Sigmoid colon (tissue), 7 donors: ENCODE results near the gene LPP. TPM values are rescaled to one million over a fixed set of nuclear protein-coding genes. Genes with fewer than 3 reads are reported as not detected.

Experiments
- DNase-seq: peaks from one replicate; pipeline ENCODE4 v3.0.0-alpha.2; 2019
- H3K27ac ChIP-seq, 4 donors: fragments of 200-600 bp; sonication (generic); one replicate each; pipeline ENCODE4 v1.5.1; 2016 to 2019; ENCODE audit warnings: mild to moderate bottlenecking in 1 of 4
- H3K27me3 ChIP-seq, 3 donors: fragments of 200-600 bp; sonication (generic); one replicate each; pipeline ENCODE4 v1.5.1; 2019; ENCODE audit warnings: mild to moderate bottlenecking in 1 of 3
- H3K36me3 ChIP-seq, 4 donors: fragments of 200-600 bp; sonication (generic); one replicate each; pipeline ENCODE4 v1.5.1; 2016 to 2019
- H3K4me1 ChIP-seq, 4 donors: fragments of 200-600 bp; sonication (generic); one replicate each; pipeline ENCODE4 v1.5.1; 2017 to 2019
- H3K4me3 ChIP-seq, 4 donors: fragments of 200-600 bp; sonication (generic); one replicate each; pipeline ENCODE4 v1.5.1; 2017 to 2019; ENCODE audit warnings: mild to moderate bottlenecking in 2 of 4, moderate library complexity in 1 of 4
- H3K9me3 ChIP-seq, 4 donors: fragments of 200-600 bp in 3 of 4; sonication (generic) in 3 of 4; one replicate each; pipeline versions ENCODE4 v1.5.1 to v1.6.1; 2013 to 2019
- EP300 ChIP-seq, 4 donors: sonication (generic); formaldehyde crosslinking; IDR thresholded peaks; one replicate each; pipeline ENCODE4 v1.6.1; 2017; ENCODE audit warnings: antibody characterized with exemption in 4 of 4
- POLR2A ChIP-seq, 2 donors: fragments of 450-650 bp; IDR thresholded peaks; one replicate each; pipeline ENCODE4 v1.6.1; 2016; ENCODE audit warnings: antibody characterized with exemption in 2 of 2, mild to moderate bottlenecking in 2 of 2, moderate library complexity in 2 of 2
- POLR2AphosphoS5 ChIP-seq, 4 donors: sonication (generic); formaldehyde crosslinking; IDR thresholded peaks; one replicate each; pipeline ENCODE4 v1.6.1; 2017; ENCODE audit warnings: antibody characterized with exemption in 4 of 4
- WGBS, 2 donors: extraction: QIAGEN DNeasy Blood & Tissue Kit; methylation state at CpG; one replicate each; pipeline ENCODE4 v1.1.7; 2013; 5-methylcytosine and 5-hydroxymethylcytosine counted together
- intact Hi-C: fragments of 100-400 bp; cut with DNase I; formaldehyde crosslinking; loops from one replicate; pipeline ENCODE4 v1.15.1; 2023
- polyA plus RNA-seq, 3 donors: library from polyadenylated mRNA; stranded (reverse); fragments of 200-250 nt; gene quantifications; one replicate each; pipeline ENCODE4 v1.2.3, GENCODE V29; 2013
- total RNA-seq, 4 donors: library from RNA; depleted of rRNA; stranded (reverse); fragments of >200 nt; gene quantifications; one replicate each; pipeline ENCODE4 v1.1.0, GENCODE V29; 2016
- TF ChIP-seq, protein P1 (sequence below), 4 experiments: fragments of 450-650 bp in 3 of 4; fragments of 200-600 bp in 1 of 4; IDR thresholded peaks; one replicate each; pipeline ENCODE4 v1.5.1; 2016 to 2019; ENCODE audit warnings: antibody characterized with exemption in 4 of 4, mild to moderate bottlenecking in 3 of 4, moderate library complexity in 2 of 4
- donor health status: healthy with polysubstance abuse.
- donor health status: Bipolar disorder and iron deficiency.
- donor health status: healthy.

LPP gene
- total and polyA plus RNA-seq, 7 donors = 5.3 to 1,773 (median 824) TPM

DNA sequence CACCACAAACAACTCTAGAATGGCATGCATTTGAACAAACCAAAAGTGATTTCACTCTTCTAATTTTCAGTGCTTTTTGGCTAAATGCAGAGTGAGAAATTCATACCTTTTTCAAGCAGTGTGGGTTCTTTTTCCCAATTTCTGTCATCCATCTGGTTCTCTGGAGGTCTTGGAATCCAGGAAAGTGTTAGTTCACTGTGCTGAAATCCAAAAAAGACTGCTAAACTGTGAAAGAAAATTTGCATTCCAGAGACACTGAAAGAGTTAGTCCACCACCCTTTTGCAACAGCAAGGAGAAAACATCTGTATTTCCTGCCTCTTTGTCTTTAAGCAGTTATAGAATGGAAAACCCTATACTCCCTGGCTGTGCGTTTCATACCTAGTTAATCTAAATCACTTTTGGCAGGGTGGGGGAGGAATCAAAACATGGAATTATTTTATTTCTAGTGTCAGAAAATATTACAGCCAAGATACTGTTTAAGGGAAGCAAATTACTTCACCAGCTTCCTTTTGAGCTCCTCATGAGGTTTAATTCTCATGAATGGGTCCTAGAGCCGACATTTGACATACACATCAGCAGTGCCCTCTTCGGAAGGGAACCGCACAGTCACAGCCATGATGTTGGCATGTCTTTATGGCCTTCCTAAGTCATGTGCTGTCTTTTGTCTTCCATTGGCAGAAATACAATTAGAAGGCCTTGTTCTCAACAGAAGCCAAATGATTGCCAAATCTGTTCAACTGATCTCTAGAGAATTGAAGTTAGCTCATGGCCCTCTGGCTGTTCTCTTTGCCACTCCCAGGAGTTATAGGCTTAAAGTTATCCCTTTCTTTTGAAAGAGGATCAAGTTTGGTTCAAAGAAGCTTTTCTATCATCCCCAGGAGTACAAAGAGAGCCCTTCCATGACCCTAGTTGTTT, 700.2 kb downstream of the LPP start:
- peak in 3 of 4 donors; percentile 12 to 41 (median 27) for TF ChIP-seq POLR2AphosphoS5 (IDR thresholded peaks at IDR 0.05)
- TF ChIP-seq, protein P1, sequence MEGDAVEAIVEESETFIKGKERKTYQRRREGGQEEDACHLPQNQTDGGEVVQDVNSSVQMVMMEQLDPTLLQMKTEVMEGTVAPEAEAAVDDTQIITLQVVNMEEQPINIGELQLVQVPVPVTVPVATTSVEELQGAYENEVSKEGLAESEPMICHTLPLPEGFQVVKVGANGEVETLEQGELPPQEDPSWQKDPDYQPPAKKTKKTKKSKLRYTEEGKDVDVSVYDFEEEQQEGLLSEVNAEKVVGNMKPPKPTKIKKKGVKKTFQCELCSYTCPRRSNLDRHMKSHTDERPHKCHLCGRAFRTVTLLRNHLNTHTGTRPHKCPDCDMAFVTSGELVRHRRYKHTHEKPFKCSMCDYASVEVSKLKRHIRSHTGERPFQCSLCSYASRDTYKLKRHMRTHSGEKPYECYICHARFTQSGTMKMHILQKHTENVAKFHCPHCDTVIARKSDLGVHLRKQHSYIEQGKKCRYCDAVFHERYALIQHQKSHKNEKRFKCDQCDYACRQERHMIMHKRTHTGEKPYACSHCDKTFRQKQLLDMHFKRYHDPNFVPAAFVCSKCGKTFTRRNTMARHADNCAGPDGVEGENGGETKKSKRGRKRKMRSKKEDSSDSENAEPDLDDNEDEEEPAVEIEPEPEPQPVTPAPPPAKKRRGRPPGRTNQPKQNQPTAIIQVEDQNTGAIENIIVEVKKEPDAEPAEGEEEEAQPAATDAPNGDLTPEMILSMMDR (IDR thresholded peaks at IDR 0.05) = no peak
- no peak for DNase-seq
- Histone ChIP-seq H3K27ac (peak overlapping the region; percentile 24 to 71 (median 58)), H3K4me1 (peaks cover 0 to 42% (median 39%) of the 10 kb centered on the region in 4 donors), H3K9me3 (no peaks in the 10 kb centered on the region), H3K27me3 (no peaks in the 10 kb centered on the region), H3K4me3 (no peak overlapping the region), H3K36me3 (no peaks in the 10 kb centered on the region)
- intact Hi-C loops = no loop called here
- WGBS, 2 donors = 87 to 95% methylated on average over 4 of the region's 4 CpGs

GRCh38 chr3:188854772-188855149, 700.8 kb downstream of the LPP start:
- peaks cover 0 to 40% (median 39%) of the 10 kb centered on the region in 4 donors for H3K4me1 ChIP-seq
- no peak for TF ChIP-seq POLR2AphosphoS5 (IDR thresholded peaks at IDR 0.05)
- TF ChIP-seq, protein P1 (IDR thresholded peaks at IDR 0.05) = no peak
- no peak for TF ChIP-seq POLR2A (IDR thresholded peaks at IDR 0.05)
- no peak for TF ChIP-seq EP300 (IDR thresholded peaks at IDR 0.05)
- H3K27ac ChIP-seq = peak overlapping the region; percentile 24 to 71 (median 58)

DNA sequence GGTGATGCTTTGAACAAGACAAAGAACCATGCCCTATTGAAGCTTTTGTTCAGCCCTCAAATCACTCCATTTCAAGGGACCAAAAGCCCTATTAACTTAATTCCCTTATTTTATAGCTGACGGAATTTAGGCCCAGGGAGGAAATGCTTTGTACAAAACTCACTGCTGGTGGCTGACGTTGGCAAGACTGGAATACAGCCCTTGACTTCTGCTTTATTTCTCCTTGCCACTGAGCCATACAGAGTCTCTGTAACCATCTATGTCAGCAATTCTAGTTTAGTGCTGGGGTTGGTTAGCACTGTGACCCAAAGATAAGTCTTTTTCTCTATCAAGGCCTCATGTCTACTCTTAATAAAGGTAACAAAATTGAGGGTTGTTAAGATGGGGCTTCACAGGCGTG, 701.7 kb downstream of the LPP start:
- no peaks in the 10 kb centered on the region for H3K36me3 ChIP-seq
- intact Hi-C loops = no loop called here
- no peaks in the 10 kb centered on the region for H3K27me3 ChIP-seq

More at GRCh38 chr3:188854772-188855149, 700.8 kb downstream of the LPP start:
- no peak overlapping the region for H3K4me3 ChIP-seq
- H3K27me3 ChIP-seq = no peaks in the 10 kb centered on the region
- no peaks in the 10 kb centered on the region for H3K9me3 ChIP-seq
- intact Hi-C loops = no loop called here
- no peaks in the 10 kb centered on the region for H3K36me3 ChIP-seq
- DNase-seq = no peak

GRCh38 chr3:188860147-188860546, 706.2 kb downstream of the LPP start:
- 98% methylated on average over 3 of the region's 3 CpGs for WGBS, 2 donors
- DNase-seq = no peak
- H3K27me3 ChIP-seq = no peaks in the 10 kb centered on the region
- H3K4me1 ChIP-seq = peaks cover 0 to 50% (median 44%) of the 10 kb centered on the region in 4 donors
- no peaks in the 10 kb centered on the region for H3K36me3 ChIP-seq
- intact Hi-C loops = loop anchor here (10.0 kb wide), 1 partner anchor 1125 kb away; no protein-coding TSS in a partner anchor
- TF ChIP-seq, protein P1 (IDR thresholded peaks at IDR 0.05) = no peak
- TF ChIP-seq POLR2AphosphoS5 (IDR thresholded peaks at IDR 0.05) (no peak), EP300 (IDR thresholded peaks at IDR 0.05) (no peak), POLR2A (IDR thresholded peaks at IDR 0.05) (no peak)
- no peak overlapping the region for H3K4me3 ChIP-seq
- no peak overlapping the region for H3K27ac ChIP-seq
- H3K9me3 ChIP-seq = no peaks in the 10 kb centered on the region

More for the DNA sequence above, 701.7 kb downstream of the LPP start:
- Histone ChIP-seq H3K4me1 (peaks cover 0 to 45% (median 39%) of the 10 kb centered on the region in 4 donors), H3K4me3 (no peak overlapping the region), H3K27ac (peak overlapping the region in 3 of 4 donors; percentile 54 to 71 (median 63)), H3K9me3 (no peaks in the 10 kb centered on the region)
- TF ChIP-seq POLR2AphosphoS5 (IDR thresholded peaks at IDR 0.05) = no peak
- TF ChIP-seq EP300 (IDR thresholded peaks at IDR 0.05) = no peak
- TF ChIP-seq, protein P1 (IDR thresholded peaks at IDR 0.05) = no peak
- TF ChIP-seq POLR2A (IDR thresholded peaks at IDR 0.05) = no peak
- DNase-seq = no peak
- 90 to 93% methylated on average over 3 of the region's 3 CpGs for WGBS, 2 donors
